Tibial nerve (tissue), 4 donors: Measurements from ENCODE around the gene DNALI1. TPM values are rescaled to one million over a fixed set of nuclear protein-coding genes. Genes with fewer than 3 reads are reported as not detected.

ENCODE experiments used
- DNase-seq, 2 donors: peaks; one replicate each; pipeline ENCODE4 v3.0.0-alpha.2; 2019; ENCODE audit warnings: low spot score in 2 of 2
- H3K27ac ChIP-seq, 4 donors: fragments of 200-600 bp; sonication (generic) in 3 of 4; one replicate each; pipeline ENCODE4 v1.5.1; 2017 to 2019; ENCODE audit warnings: mild to moderate bottlenecking in 1 of 4
- H3K27me3 ChIP-seq, 2 donors: fragments of 200-600 bp; sonication (generic) in 1 of 2; one replicate each; pipeline versions ENCODE4 v1.5.1 to v1.6.0; 2017 to 2019
- H3K36me3 ChIP-seq, 3 donors: fragments of 200-600 bp; sonication (generic); one replicate each; pipeline ENCODE4 v1.5.1; 2018 to 2019
- H3K4me1 ChIP-seq, 4 donors: fragments of 200-600 bp; sonication (generic) in 3 of 4; one replicate each; pipeline ENCODE4 v1.5.1; 2017 to 2019
- H3K4me3 ChIP-seq, 4 donors: fragments of 200-600 bp; sonication (generic) in 3 of 4; one replicate each; pipeline ENCODE4 v1.5.1; 2017 to 2019; ENCODE audit warnings: mild to moderate bottlenecking in 1 of 4, moderate library complexity in 1 of 4
- H3K9me3 ChIP-seq, 4 donors: fragments of 200-600 bp; sonication (generic) in 3 of 4; one replicate each; pipeline ENCODE4 v1.5.1; 2017 to 2019
- CTCF ChIP-seq, 5 experiments: fragments of 200-600 bp in 3 of 5; fragments of 450-650 bp in 2 of 5; sonication (generic) in 3 of 5; IDR thresholded peaks; one replicate each; pipeline ENCODE4 v1.5.1; 2016 to 2019; ENCODE audit warnings: antibody characterized with exemption in 5 of 5, mild to moderate bottlenecking in 3 of 5, moderate library complexity in 2 of 5
- EP300 ChIP-seq, 2 donors: sonication (generic); formaldehyde crosslinking; IDR thresholded peaks; one replicate each; pipeline ENCODE4 v1.6.1; 2017; ENCODE audit warnings: antibody characterized with exemption in 2 of 2, mild to moderate bottlenecking in 1 of 2
- POLR2A ChIP-seq, 2 donors: fragments of 450-650 bp; IDR thresholded peaks; one replicate each; pipeline ENCODE4 v1.6.1; 2017; ENCODE audit warnings: antibody characterized with exemption in 2 of 2, mild to moderate bottlenecking in 2 of 2, moderate library complexity in 2 of 2
- WGBS, 2 donors: methylation state at CpG; one replicate each; pipeline ENCODE4 v1.1.5; 2018; 5-methylcytosine and 5-hydroxymethylcytosine counted together
- total RNA-seq, 4 donors: library from RNA; depleted of rRNA; stranded (reverse); fragments of >200 nt; gene quantifications; one replicate each; pipeline ENCODE4 v1.1.0, GENCODE V29; 2016

The DNALI1 gene
- total RNA-seq: 10 to 100 TPM in 1 of 4 donors, 1 to 10 TPM in 3; 6.3 to 10.3 (median 9.5) TPM

- Histone ChIP-seq H3K27ac (peak within 1 kb of the TSS in 3 of 4 donors; percentile 35 to 71 (median 70)), H3K4me1 (peaks cover 0 to 36% (median 22%) of the 10 kb centered on the region in 4 donors), H3K27me3 (no peaks in the 10 kb centered on the region), H3K4me3 (peak within 1 kb of the TSS; percentile 15 to 50 (median 20)), H3K9me3 (no peaks in the 10 kb centered on the region), H3K36me3 (peaks cover 0 to 37% (median 0%) of the 10 kb centered on the region in 3 donors)
- peak; percentile 65 to 75 for DNase-seq
- TF ChIP-seq CTCF (IDR thresholded peaks at IDR 0.05) (peak in 1 of 5 experiments; percentile 10), POLR2A (IDR thresholded peaks at IDR 0.05) (peak in 1 of 2 donors; percentile 16), EP300 (IDR thresholded peaks at IDR 0.05) (peak in 1 of 2 donors; percentile 36)
- WGBS, 2 donors: 4 to 9% methylated on average over 31 of the region's 31 CpGs
Observed at GRCh38 chr1:37556712-37557196, at the start of gene DNALI1. DNALI1 (plus strand) TSS chr1:37556940; CDS start chr1:37556995, 55 bp downstream.

DNA sequence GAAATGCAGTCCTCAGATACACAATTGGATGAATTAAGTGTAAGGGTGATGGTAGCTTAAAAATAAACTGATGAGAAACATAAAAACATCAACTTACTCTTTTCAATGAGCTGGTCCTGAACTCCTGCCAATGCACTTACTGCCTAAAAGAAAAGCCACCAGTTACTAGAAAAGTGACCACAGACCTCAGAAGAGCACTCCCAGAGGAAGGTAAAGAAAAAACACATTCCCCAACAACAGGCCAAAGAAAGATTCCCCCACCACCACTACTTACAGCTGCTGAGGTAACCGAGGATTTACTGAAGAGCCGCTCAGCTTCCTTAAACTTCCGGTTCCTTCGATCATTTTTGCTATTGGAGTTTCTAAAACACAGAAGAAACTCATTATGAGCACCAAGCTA lies 47.6 kb upstream of the DNALI1 start:
- 78 to 89% methylated on average over 4 of the region's 4 CpGs for WGBS, 2 donors

DNA sequence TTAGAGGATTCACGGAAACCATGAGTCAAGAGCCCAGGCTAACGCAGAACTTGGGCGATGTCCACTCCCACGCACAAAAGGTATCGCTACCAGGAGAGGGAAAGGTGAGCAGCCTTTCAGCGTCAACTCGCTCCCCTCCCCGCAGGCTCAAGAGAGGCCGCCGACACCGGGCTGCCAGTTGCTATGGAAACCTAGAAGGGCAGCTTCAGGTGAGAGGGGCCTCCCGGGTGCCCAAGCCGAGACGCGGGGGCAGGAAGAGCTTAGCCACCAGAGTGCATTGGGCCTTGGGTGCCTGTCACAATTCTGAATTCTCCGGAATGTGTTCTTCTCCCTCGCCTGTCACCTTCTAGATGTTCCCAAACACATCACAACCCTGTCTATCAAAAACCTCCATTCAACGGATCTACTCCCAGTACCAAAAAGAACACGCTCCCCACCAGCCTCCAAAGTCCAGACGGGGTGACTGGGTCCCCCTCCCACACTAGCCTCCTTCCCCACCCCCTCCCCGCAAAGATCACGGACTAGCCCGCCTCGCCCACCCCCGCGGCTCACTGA lies 42.9 kb upstream of the DNALI1 start:
- whole genome bisulfite sequencing, 2 donors: 2 to 6% methylated on average over 25 to 26 of the region's 26 CpGs
- H3K4me3 ChIP-seq: peak overlapping the region; percentile 56 to 71 (median 66)
- H3K9me3 ChIP-seq: no peaks in the 10 kb centered on the region
- no peaks in the 10 kb centered on the region for H3K27me3 ChIP-seq
- H3K4me1 ChIP-seq: peaks cover 0 to 33% (median 8%) of the 10 kb centered on the region in 4 donors
- TF ChIP-seq CTCF (IDR thresholded peaks at IDR 0.05): no peak
- no peak for TF ChIP-seq EP300 (IDR thresholded peaks at IDR 0.05)
- no peak for TF ChIP-seq POLR2A (IDR thresholded peaks at IDR 0.05)
- H3K27ac ChIP-seq: peak overlapping the region; percentile 76 to 96 (median 93)
- no peak for DNase-seq
- peaks cover 0 to 32% (median 0%) of the 10 kb centered on the region in 3 donors for H3K36me3 ChIP-seq

More for the DNA sequence above, 47.6 kb upstream of the DNALI1 start:
- Histone ChIP-seq H3K27ac (no peak overlapping the region), H3K36me3 (peaks cover 0 to 74% (median 0%) of the 10 kb centered on the region in 3 donors), H3K9me3 (no peaks in the 10 kb centered on the region), H3K4me1 (peaks cover 0 to 27% (median 7%) of the 10 kb centered on the region in 4 donors), H3K4me3 (no peak overlapping the region), H3K27me3 (no peaks in the 10 kb centered on the region)
- TF ChIP-seq EP300 (IDR thresholded peaks at IDR 0.05): no peak
- no peak for TF ChIP-seq CTCF (IDR thresholded peaks at IDR 0.05)
- no peak for TF ChIP-seq POLR2A (IDR thresholded peaks at IDR 0.05)
- DNase-seq: no peak

DNA sequence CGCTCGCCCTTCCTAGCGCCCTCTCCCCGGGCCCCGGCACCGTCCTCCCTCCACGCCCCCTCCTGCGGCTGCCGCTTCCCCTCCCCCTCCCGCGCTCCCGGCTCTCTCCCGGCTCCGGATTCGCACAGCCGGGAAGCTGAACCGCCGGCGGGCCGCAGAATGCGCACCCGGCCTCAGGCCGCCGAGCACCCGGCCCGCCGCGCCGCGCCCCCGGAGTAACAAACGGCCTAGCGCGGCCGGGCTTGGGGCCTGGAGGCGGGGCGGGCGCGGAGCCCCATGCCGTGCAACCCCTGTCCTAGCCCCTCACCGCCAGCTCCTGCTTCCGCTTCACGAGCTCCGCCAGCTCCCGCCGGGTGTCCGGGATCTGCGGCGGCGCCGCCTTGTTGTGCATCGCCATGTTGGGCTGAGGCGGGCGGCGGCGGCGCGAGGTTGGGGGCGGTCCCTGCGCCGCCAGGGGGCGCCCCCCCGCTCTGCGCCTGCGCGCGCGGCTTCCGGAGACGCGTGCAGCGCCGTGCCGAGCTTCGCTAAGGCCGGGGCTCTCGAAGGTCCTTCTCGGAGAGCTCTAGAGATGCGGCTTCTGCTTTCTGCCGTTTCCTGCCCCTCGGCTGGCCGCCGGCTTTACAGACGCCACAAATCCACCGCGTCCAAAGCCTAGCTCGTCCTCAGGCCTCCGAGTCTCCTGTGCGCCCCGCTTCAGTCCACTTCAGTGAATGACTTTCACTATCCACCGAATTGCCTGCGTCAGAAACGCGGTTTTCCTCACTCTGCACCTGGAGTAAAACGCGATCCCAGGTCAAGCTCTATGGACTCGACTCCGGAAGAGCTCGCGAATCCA lies 42.2 kb upstream of the DNALI1 start, which contains the start of gene MEAF6:
Gene MEAF6, minus strand, starts transcription at position 417 of the 835 bp plus-strand sequence. Its CDS starts 20 bp downstream, at position 397.
- Histone ChIP-seq H3K27ac (peak within 1 kb of the TSS; percentile 76 to 96 (median 93)), H3K4me1 (peaks cover 0 to 31% (median 8%) of the 10 kb centered on the region in 4 donors), H3K4me3 (peak within 1 kb of the TSS; percentile 56 to 71 (median 66)), H3K9me3 (no peaks in the 10 kb centered on the region), H3K27me3 (no peaks in the 10 kb centered on the region), H3K36me3 (peaks cover 0 to 25% (median 0%) of the 10 kb centered on the region in 3 donors)
- WGBS, 2 donors: 0% methylated on average over 65 to 68 of the region's 100 CpGs
- peak; percentile 62 to 70 for DNase-seq
- TF ChIP-seq CTCF (IDR thresholded peaks at IDR 0.05): peak; percentile 90 to 94 (median 90)
- TF ChIP-seq EP300 (IDR thresholded peaks at IDR 0.05): peak in 1 of 2 donors; percentile 85
- peak; percentile 58 to 66 for TF ChIP-seq POLR2A (IDR thresholded peaks at IDR 0.05)
